H1 (cell line): ENCODE measurements around the gene COG4.

Experiments used
- EZH2 ChIP-seq: fragments of 200-600 bp; sonication (generic); IDR thresholded peaks from 2 replicates; pipeline ENCODE4 v1.7.1; 2012; ENCODE audit warnings: low read depth, mild to moderate bottlenecking, moderate library complexity, low read length, inconsistent platforms; ENCODE audit not compliant: severe bottlenecking
- GABPA ChIP-seq: IDR thresholded peaks from 2 replicates; pipeline ENCODE4 v1.6.1; 2011; ENCODE audit warnings: mild to moderate bottlenecking, low read length, moderate library complexity, borderline replicate concordance; ENCODE audit not compliant: insufficient read depth
- TAF1 ChIP-seq: IDR thresholded peaks from 2 replicates; pipeline ENCODE4 v1.6.1; 2011; ENCODE audit warnings: mild to moderate bottlenecking, low read depth, low read length
- TEAD4 ChIP-seq: IDR thresholded peaks from 2 replicates; pipeline ENCODE4 v1.6.1; 2012; ENCODE audit warnings: low read depth, low read length, inconsistent platforms, mixed read lengths
- TF ChIP-seq, protein P1 (sequence below): IDR thresholded peaks from 2 replicates; pipeline ENCODE4 v1.6.1; 2012; ENCODE audit warnings: inconsistent platforms
- TF ChIP-seq, protein P2 (sequence below), 3 experiments: IDR thresholded peaks; 1 replicate in 2 of 3; 2 replicates in 1 of 3; pipeline versions ENCODE4 v1.5.1 to v1.6.1; 2011; ENCODE audit warnings: low read length in 3 of 3, mild to moderate bottlenecking in 3 of 3, inconsistent platforms in 2 of 3, low read depth in 1 of 3, moderate library complexity in 1 of 3; ENCODE audit not compliant: insufficient read depth in 1 of 3; ENCODE audit errors: control extremely low read depth in 1 of 3

DNA sequence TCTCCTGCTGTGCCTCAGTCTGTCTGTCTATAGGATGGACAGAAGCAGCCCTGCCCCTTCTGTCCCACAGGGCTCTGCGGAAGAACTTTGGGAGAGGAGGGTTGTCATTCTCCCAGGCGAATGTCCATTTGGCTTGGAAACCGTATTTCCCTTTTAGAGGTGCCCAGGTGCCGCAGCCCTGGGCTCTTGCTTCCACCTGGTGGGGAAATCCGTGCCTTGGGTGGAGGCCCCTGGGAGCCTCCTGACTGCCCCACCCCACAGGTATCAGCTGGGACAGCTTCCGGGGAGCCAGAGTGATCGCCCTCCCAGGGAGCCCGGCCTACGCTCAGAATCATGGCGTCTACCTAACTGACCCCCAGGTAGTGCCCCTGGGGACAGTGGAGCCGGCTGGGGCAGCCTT lies 56.2 kb downstream of the COG4 start:
- TF ChIP-seq, protein P1, sequence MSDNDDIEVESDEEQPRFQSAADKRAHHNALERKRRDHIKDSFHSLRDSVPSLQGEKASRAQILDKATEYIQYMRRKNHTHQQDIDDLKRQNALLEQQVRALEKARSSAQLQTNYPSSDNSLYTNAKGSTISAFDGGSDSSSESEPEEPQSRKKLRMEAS, result no peak
- TF ChIP-seq, protein P2, sequence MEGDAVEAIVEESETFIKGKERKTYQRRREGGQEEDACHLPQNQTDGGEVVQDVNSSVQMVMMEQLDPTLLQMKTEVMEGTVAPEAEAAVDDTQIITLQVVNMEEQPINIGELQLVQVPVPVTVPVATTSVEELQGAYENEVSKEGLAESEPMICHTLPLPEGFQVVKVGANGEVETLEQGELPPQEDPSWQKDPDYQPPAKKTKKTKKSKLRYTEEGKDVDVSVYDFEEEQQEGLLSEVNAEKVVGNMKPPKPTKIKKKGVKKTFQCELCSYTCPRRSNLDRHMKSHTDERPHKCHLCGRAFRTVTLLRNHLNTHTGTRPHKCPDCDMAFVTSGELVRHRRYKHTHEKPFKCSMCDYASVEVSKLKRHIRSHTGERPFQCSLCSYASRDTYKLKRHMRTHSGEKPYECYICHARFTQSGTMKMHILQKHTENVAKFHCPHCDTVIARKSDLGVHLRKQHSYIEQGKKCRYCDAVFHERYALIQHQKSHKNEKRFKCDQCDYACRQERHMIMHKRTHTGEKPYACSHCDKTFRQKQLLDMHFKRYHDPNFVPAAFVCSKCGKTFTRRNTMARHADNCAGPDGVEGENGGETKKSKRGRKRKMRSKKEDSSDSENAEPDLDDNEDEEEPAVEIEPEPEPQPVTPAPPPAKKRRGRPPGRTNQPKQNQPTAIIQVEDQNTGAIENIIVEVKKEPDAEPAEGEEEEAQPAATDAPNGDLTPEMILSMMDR (IDR thresholded peaks at IDR 0.05; ENCODE audit: control extremely low read depth in 1 of 3, insufficient read depth in 1 of 3, low read depth in 1 of 3, low read length in 3 of 3), result peak; percentile 16 to 43 (median 23)
- TF ChIP-seq TEAD4, result no peak
- TF ChIP-seq EZH2, result no peak
- TF ChIP-seq TAF1, result no peak
- TF ChIP-seq GABPA, result no peak
